Loucy (cell line): ENCODE results near the gene PELI2.

Experiments
- H2AFZ ChIP-seq: fragments of 200-600 bp; sonication (generic); 2 replicates; pipeline ENCODE4 v1.6.0; 2016; ENCODE audit warnings: antibody characterized with exemption, mild to moderate bottlenecking, low read length, moderate library complexity
- H3F3A ChIP-seq: fragments of 200-600 bp; 2 replicates; pipeline ENCODE4 v1.6.0; 2016; ENCODE audit warnings: antibody characterized with exemption, low read depth, mild to moderate bottlenecking
- H3K27me3 ChIP-seq: fragments of 200-600 bp; sonication (generic); 2 replicates; pipeline ENCODE4 v1.6.1; 2014; ENCODE audit warnings: low read length, mild to moderate bottlenecking; ENCODE audit not compliant: insufficient read depth, poor library complexity, severe bottlenecking
- H3K36me3 ChIP-seq: fragments of 200-600 bp; sonication (generic); 2 replicates; pipeline ENCODE4 v1.6.1; 2016; ENCODE audit warnings: low read length; ENCODE audit not compliant: insufficient read depth
- H3K4me1 ChIP-seq: fragments of 200-600 bp; sonication (generic); 2 replicates; pipeline ENCODE4 v1.5.1; 2014; ENCODE audit warnings: low read length, mild to moderate bottlenecking; ENCODE audit not compliant: insufficient read depth, poor library complexity, severe bottlenecking
- H3K4me2 ChIP-seq: fragments of 200-600 bp; sonication (generic); 2 replicates; pipeline ENCODE4 v1.6.0; 2014; ENCODE audit warnings: antibody characterized with exemption, low read length, low read depth, mild to moderate bottlenecking; ENCODE audit not compliant: poor library complexity, severe bottlenecking
- H3K4me3 ChIP-seq: fragments of 200-600 bp; sonication (generic); 2 replicates; pipeline ENCODE4 v1.5.1; 2014; ENCODE audit warnings: low read length, mild to moderate bottlenecking, mixed read lengths; ENCODE audit not compliant: poor library complexity, severe bottlenecking
- H3K79me2 ChIP-seq: fragments of 200-600 bp; sonication (generic); 2 replicates; pipeline ENCODE4 v1.6.1; 2014; ENCODE audit warnings: low read length; ENCODE audit not compliant: insufficient read depth
- H3K9ac ChIP-seq: fragments of 200-600 bp; sonication (generic); 2 replicates; pipeline ENCODE4 v1.6.0; 2014; ENCODE audit warnings: mild to moderate bottlenecking, low read depth, low read length, moderate library complexity; ENCODE audit not compliant: poor library complexity, severe bottlenecking
- H3K9me2 ChIP-seq: fragments of 200-600 bp; sonication (generic); replicated peaks from 2 replicates; pipeline ENCODE4 v1.6.1; 2016; ENCODE audit warnings: low read depth, low read length, mixed read lengths
- H3K9me3 ChIP-seq: fragments of 200-600 bp; sonication (generic); 2 replicates; pipeline ENCODE4 v1.6.1; 2014; ENCODE audit warnings: mild to moderate bottlenecking, antibody characterized with exemption, low read length, low read depth; ENCODE audit not compliant: insufficient read depth
- H4K20me1 ChIP-seq: fragments of 200-600 bp; sonication (generic); 2 replicates; pipeline ENCODE4 v1.6.0; 2014; ENCODE audit warnings: antibody characterized with exemption, low read length, mild to moderate bottlenecking; ENCODE audit not compliant: insufficient read depth, poor library complexity, severe bottlenecking
- EZH2phosphoT487 ChIP-seq: fragments of 200-600 bp; IDR thresholded peaks from 2 replicates; pipeline ENCODE4 v1.6.1; 2018; ENCODE audit warnings: antibody characterized with exemption, mild to moderate bottlenecking, moderate library complexity, borderline replicate concordance
- TF ChIP-seq, protein P1 (sequence below): fragments of 200-600 bp; sonication (generic); conservative IDR thresholded peaks from 2 replicates; pipeline ENCODE4 v1.5.1; 2014; ENCODE audit warnings: mild to moderate bottlenecking, antibody characterized with exemption, low read length

The PELI2 gene

DNA sequence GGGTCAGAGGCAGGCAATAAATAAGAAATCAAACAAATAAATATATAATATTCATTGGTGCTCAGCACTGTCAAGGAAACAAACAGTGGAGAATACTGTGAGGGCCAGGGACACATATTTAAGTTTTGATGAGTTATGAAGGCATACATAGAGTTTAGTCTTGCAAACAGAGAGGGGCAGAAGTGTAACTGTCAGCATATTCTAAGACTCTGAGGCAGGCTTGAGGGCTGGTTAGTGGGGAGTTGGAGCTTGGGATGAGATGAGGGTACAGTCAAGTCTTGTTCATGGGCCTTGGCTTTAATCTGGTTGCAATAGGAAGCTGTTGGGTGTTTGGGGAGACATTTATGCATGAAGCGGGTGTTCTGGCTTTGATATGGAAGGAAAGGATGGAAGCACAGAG is 78.9 kb downstream of the PELI2 start:
- no peaks in the 10 kb centered on the region for H3K9me2 ChIP-seq
- peaks cover 97% of the 10 kb centered on the region for H3K79me2 ChIP-seq
- peaks cover 43% of the 10 kb centered on the region for H3K36me3 ChIP-seq
- H3K4me2 ChIP-seq, result no peak overlapping the region
- no peaks in the 10 kb centered on the region for H3K9me3 ChIP-seq
- no peak for TF ChIP-seq EZH2phosphoT487
- H3K27me3 ChIP-seq, result no peaks in the 10 kb centered on the region
- H3K9ac ChIP-seq, result no peak overlapping the region
- H4K20me1 ChIP-seq, result peaks cover 96% of the 10 kb centered on the region
- peaks cover 72% of the 10 kb centered on the region for H3K4me1 ChIP-seq
- peaks cover 18% of the 10 kb centered on the region for H3F3A ChIP-seq
- no peak overlapping the region for H2AFZ ChIP-seq
- H3K4me3 ChIP-seq, result no peak overlapping the region

DNA sequence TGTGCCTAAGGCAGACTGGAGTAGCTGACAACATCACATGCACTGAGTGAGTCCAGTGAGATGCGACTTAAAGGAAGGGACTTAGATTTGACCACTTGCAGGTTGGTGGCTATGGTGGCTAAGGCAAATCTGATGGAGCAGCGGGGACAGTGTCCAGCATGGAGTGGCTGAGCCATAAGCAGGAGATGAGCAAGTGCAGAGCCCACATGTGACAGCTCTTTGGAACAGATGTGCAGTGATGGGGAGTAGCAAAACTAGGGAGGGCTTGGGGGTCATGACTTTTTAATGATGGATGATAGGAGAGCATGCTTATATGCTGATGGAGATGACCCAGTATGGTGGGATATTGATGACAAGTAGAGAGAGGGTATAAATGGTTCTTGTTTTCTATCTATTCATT is 80.2 kb downstream of the PELI2 start:
- TF ChIP-seq, protein P1, sequence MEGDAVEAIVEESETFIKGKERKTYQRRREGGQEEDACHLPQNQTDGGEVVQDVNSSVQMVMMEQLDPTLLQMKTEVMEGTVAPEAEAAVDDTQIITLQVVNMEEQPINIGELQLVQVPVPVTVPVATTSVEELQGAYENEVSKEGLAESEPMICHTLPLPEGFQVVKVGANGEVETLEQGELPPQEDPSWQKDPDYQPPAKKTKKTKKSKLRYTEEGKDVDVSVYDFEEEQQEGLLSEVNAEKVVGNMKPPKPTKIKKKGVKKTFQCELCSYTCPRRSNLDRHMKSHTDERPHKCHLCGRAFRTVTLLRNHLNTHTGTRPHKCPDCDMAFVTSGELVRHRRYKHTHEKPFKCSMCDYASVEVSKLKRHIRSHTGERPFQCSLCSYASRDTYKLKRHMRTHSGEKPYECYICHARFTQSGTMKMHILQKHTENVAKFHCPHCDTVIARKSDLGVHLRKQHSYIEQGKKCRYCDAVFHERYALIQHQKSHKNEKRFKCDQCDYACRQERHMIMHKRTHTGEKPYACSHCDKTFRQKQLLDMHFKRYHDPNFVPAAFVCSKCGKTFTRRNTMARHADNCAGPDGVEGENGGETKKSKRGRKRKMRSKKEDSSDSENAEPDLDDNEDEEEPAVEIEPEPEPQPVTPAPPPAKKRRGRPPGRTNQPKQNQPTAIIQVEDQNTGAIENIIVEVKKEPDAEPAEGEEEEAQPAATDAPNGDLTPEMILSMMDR, result no peak
- TF ChIP-seq EZH2phosphoT487, result no peak
- H3K4me2 ChIP-seq, result no peak overlapping the region
- peaks cover 17% of the 10 kb centered on the region for H3F3A ChIP-seq
- peaks cover 96% of the 10 kb centered on the region for H4K20me1 ChIP-seq
- no peaks in the 10 kb centered on the region for H3K9me2 ChIP-seq
- H2AFZ ChIP-seq, result no peak overlapping the region
- no peaks in the 10 kb centered on the region for H3K27me3 ChIP-seq
- peaks cover 65% of the 10 kb centered on the region for H3K4me1 ChIP-seq
- H3K9ac ChIP-seq, result no peak overlapping the region
- peaks cover 97% of the 10 kb centered on the region for H3K79me2 ChIP-seq
- H3K9me3 ChIP-seq, result no peaks in the 10 kb centered on the region
- H3K36me3 ChIP-seq, result peaks cover 48% of the 10 kb centered on the region
- H3K4me3 ChIP-seq, result no peak overlapping the region

DNA sequence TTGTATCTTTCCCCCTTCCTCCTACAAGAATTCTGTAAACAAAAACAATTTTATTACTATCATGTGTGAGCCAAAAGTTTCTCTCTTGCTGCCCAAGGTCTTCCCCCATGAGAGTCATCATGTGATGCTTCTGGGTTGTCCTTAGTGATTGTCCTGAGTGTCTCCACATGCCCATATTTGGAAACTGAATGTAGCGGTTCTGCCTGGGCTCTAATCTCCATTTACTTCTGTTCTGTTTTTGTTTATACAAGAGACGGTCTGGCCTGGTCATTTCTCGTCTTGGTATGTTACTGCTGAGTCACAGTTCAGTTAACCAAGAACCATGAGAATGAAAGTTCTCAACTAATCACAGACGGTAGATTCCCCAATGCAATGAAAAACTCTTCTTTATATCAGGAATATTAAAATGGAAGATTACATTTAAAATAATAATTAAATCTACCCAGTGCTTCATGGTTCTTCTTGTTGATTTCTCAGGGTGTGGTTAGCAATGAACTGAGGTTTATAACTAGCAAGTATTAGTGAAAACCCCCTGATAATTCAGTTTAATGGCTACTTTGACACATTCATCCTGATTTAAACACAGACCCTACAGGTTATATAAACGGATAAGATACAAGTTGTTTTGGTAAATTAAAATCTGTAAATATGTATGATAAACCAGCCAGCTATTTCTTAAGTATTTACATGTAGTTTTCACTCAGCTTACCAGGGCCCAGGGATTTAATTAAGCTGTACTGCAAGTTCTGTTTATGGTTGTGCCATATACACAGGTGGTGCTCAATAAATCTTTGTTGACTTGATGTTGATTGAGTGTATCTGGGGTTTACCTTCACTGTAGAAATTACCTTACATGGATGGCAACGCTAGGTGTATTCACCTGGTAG is 81.1 kb downstream of the PELI2 start:
- no peak overlapping the region for H3K4me3 ChIP-seq
- no peak overlapping the region for H3K4me2 ChIP-seq
- no peak for TF ChIP-seq EZH2phosphoT487
- H3K79me2 ChIP-seq, result peaks cover 97% of the 10 kb centered on the region
- peaks cover 63% of the 10 kb centered on the region for H3K4me1 ChIP-seq
- H4K20me1 ChIP-seq, result peaks cover 96% of the 10 kb centered on the region
- H3F3A ChIP-seq, result peaks cover 14% of the 10 kb centered on the region
- no peaks in the 10 kb centered on the region for H3K9me3 ChIP-seq
- H2AFZ ChIP-seq, result no peak overlapping the region
- no peaks in the 10 kb centered on the region for H3K27me3 ChIP-seq
- H3K36me3 ChIP-seq, result peaks cover 45% of the 10 kb centered on the region
- no peaks in the 10 kb centered on the region for H3K9me2 ChIP-seq
- no peak overlapping the region for H3K9ac ChIP-seq

DNA sequence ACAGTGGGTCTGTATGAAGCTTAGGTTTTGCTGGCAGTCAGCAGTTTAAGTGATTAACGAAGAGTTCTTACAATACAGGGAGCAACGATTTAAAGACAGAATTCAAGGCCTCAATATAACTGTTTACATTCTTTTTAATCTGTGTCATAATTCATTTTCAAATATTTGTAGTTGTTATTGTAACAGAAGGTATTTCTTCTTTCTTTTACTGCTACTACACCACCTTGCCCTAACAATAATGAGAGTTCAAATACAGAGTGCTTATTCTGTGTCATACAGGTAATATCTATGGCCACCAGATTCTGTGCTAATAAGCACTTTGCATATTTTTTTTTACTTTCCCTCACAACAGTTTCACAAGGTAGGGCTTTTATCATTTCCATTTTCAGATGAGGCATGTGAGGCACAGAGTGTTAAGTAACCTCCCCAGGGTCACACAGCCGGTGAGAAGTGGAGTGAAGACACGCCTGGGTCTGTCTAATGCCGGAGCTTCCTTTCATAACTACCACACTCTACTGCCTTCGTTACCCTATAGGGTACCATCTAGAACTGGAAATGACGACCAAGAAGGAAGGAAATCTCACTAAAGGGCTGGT is 81.9 kb downstream of the PELI2 start:
- H3K9me3 ChIP-seq, result no peaks in the 10 kb centered on the region
- H3K79me2 ChIP-seq, result peaks cover 97% of the 10 kb centered on the region
- H3K9ac ChIP-seq, result no peak overlapping the region
- H3K4me2 ChIP-seq, result no peak overlapping the region
- no peak overlapping the region for H2AFZ ChIP-seq
- H3F3A ChIP-seq, result peaks cover 7% of the 10 kb centered on the region
- no peak overlapping the region for H3K4me3 ChIP-seq
- TF ChIP-seq, protein P1, result no peak
- no peak for TF ChIP-seq EZH2phosphoT487
- no peaks in the 10 kb centered on the region for H3K27me3 ChIP-seq
- H3K9me2 ChIP-seq, result no peaks in the 10 kb centered on the region
- peaks cover 42% of the 10 kb centered on the region for H3K36me3 ChIP-seq
- peaks cover 96% of the 10 kb centered on the region for H4K20me1 ChIP-seq
- peaks cover 60% of the 10 kb centered on the region for H3K4me1 ChIP-seq
